ENCODE results near the gene TPH1.

DNA sequence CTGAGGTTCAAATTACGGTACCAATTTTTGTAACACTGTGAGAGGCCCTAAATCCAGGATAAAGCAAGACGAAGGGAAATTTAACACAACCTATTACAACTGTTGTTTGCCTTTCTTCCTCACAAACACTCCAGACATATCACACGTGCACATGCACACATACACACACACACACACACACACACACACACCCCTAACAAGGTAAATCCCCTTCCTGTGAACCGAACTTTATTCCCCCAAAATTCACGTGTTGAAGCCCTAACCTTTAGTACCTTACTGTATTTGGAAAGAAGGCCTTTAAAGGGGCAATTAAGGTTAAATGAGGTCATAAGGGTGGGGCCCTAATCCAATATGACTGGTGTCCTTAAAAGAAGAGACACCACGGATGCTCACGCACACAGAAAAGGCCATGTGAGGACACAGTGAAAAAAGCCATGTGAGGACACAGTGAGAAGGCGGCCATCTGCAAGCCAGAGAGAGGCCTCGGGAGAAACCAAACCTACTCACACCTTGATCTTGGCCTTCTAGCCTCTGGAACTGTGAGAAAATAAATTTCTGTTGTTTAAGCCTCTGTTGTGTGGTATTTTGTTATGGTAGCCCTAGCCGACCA lies 35.0 kb downstream of the TPH1 start:
- TF ChIP-seq, protein P1, sequence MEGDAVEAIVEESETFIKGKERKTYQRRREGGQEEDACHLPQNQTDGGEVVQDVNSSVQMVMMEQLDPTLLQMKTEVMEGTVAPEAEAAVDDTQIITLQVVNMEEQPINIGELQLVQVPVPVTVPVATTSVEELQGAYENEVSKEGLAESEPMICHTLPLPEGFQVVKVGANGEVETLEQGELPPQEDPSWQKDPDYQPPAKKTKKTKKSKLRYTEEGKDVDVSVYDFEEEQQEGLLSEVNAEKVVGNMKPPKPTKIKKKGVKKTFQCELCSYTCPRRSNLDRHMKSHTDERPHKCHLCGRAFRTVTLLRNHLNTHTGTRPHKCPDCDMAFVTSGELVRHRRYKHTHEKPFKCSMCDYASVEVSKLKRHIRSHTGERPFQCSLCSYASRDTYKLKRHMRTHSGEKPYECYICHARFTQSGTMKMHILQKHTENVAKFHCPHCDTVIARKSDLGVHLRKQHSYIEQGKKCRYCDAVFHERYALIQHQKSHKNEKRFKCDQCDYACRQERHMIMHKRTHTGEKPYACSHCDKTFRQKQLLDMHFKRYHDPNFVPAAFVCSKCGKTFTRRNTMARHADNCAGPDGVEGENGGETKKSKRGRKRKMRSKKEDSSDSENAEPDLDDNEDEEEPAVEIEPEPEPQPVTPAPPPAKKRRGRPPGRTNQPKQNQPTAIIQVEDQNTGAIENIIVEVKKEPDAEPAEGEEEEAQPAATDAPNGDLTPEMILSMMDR (IDR thresholded peaks at IDR 0.05; ENCODE audit: low read depth, low read length), result no peak
- no peak for TF ChIP-seq EZH2phosphoT487 (IDR thresholded peaks at IDR 0.05; ENCODE audit: low read depth)

Measured in OCI-LY3 (cell line).